Mesodermal cell (in vitro differentiated cells): Measurements from ENCODE around the gene LMO1.
A peak's percentile ranks its signal among the peaks of the same experiment; 100 is the strongest.

Source experiments
- H3K27ac ChIP-seq: 2 replicates; pipeline ENCODE4 v1.7.0; 2013; ENCODE audit warnings: mild to moderate bottlenecking, low read depth, low read length, moderate library complexity; ENCODE audit not compliant: severe bottlenecking
- H3K36me3 ChIP-seq: 2 replicates; pipeline ENCODE4 v1.7.1; 2013; ENCODE audit warnings: mild to moderate bottlenecking, low read length, moderate library complexity; ENCODE audit not compliant: control insufficient read depth, insufficient read depth
- H3K4me1 ChIP-seq: one replicate; pipeline ENCODE4 v1.7.1; 2013; ENCODE audit warnings: mild to moderate bottlenecking, low read length; ENCODE audit not compliant: insufficient read depth, control insufficient read depth, poor library complexity, severe bottlenecking
- H3K4me3 ChIP-seq: 2 replicates; pipeline ENCODE4 v1.7.0; 2013; ENCODE audit warnings: low read length, control low read depth, mild to moderate bottlenecking; ENCODE audit not compliant: insufficient read depth, poor library complexity, severe bottlenecking; ENCODE audit errors: extremely low read depth
- H3K9me3 ChIP-seq: 2 replicates; pipeline ENCODE4 v1.7.1; 2013; ENCODE audit warnings: mild to moderate bottlenecking, low read length, moderate library complexity; ENCODE audit not compliant: control insufficient read depth
- WGBS, 2 experiments: methylation state at CpG; one replicate each; pipeline ENCODE4 v1.1.5; 2013; ENCODE audit warnings: missing lambda C conversion rate in 2 of 2; ENCODE audit not compliant: insufficient coverage in 2 of 2; 5-methylcytosine and 5-hydroxymethylcytosine counted together

Gene LMO1

GRCh38 chr11:8263109-8263768 lies 439 bp downstream of the LMO1 start:
- 0 to 3% methylated on average over 18 to 25 of the region's 53 CpGs for WGBS, 2 experiments
- Histone ChIP-seq H3K9me3 (no peaks in the 10 kb centered on the region), H3K4me3 (peak overlapping the region; percentile 37)

GRCh38 chr11:8262552-8263108 lies 1.0 kb downstream of the LMO1 start:
- H3K27ac ChIP-seq: no peak overlapping the region
- H3K9me3 ChIP-seq: no peaks in the 10 kb centered on the region

More at GRCh38 chr11:8263109-8263768, 439 bp downstream of the LMO1 start:
- Histone ChIP-seq H3K27ac (no peak overlapping the region), H3K36me3 (no peaks in the 10 kb centered on the region), H3K4me1 (no peaks in the 10 kb centered on the region)

GRCh38 chr11:8261921-8262551 lies 1.6 kb downstream of the LMO1 start:
- no peak overlapping the region for H3K27ac ChIP-seq
- no peaks in the 10 kb centered on the region for H3K9me3 ChIP-seq
- no peaks in the 10 kb centered on the region for H3K36me3 ChIP-seq
- no peaks in the 10 kb centered on the region for H3K4me1 ChIP-seq
- peak overlapping the region; percentile 37 for H3K4me3 ChIP-seq
- WGBS, 2 experiments: 34 to 66% methylated on average over 3 to 10 of the region's 12 CpGs

More at GRCh38 chr11:8262552-8263108, 1.0 kb downstream of the LMO1 start:
- Histone ChIP-seq H3K36me3 (no peaks in the 10 kb centered on the region), H3K4me3 (peak overlapping the region; percentile 37), H3K4me1 (no peaks in the 10 kb centered on the region)
- WGBS, 2 experiments: 0 to 2% methylated on average over 52 to 60 of the region's 66 CpGs

GRCh38 chr11:8261291-8261690 lies 2.4 kb downstream of the LMO1 start:
- Histone ChIP-seq H3K9me3 (no peaks in the 10 kb centered on the region), H3K27ac (no peak overlapping the region), H3K4me1 (no peaks in the 10 kb centered on the region), H3K4me3 (no peak overlapping the region), H3K36me3 (no peaks in the 10 kb centered on the region)
- 92 to 94% methylated on average over 2 of the region's 2 CpGs for WGBS, 2 experiments

DNA sequence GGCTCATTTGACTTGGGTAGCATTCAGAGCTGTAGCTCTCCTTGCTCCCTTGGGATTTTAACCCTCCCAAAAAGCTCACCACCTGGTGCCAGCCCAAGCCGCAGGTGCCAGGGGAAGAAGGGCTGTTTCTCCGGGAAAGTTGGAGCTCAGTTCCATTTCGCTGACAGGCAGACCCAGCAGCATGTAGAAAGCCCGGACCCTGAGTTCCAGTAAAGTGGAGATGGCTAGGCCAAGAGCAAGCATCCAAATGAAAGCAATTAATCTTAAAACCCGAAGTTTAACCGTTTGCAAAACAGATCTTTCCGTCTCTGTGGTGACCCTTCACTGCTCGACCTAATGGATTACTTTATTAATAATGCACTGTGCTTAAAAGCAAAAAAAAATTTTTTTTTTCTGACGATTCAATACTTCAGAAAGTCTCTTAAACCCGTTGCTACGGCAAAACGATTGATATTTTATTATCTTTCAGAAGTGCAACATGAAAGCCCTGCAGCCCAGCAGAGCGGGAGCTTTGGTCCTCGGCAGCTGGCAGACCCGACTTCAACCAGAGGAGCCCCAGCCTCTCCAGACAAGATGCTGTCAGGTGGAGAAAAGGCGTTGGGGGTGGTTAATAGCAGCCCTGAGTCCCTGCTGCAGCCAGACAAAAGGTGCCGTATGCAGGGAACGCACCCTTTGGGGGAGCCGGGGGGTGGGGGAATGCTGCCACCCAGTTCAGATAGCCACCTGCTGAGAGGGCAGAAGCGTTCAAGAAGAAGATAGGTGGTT lies 3.3 kb downstream of the LMO1 start:
- no peaks in the 10 kb centered on the region for H3K36me3 ChIP-seq
- H3K4me1 ChIP-seq: no peaks in the 10 kb centered on the region
- H3K9me3 ChIP-seq: no peaks in the 10 kb centered on the region
- H3K27ac ChIP-seq: no peak overlapping the region
- WGBS, 2 experiments: 89 to 92% methylated on average over 14 to 18 of the region's 20 CpGs
- no peak overlapping the region for H3K4me3 ChIP-seq

GRCh38 chr11:8259306-8259959 lies 4.2 kb downstream of the LMO1 start:
- H3K27ac ChIP-seq: no peak overlapping the region
- H3K9me3 ChIP-seq: no peaks in the 10 kb centered on the region
- H3K4me3 ChIP-seq: no peak overlapping the region
- 74 to 85% methylated on average over 8 to 9 of the region's 11 CpGs for WGBS, 2 experiments
- no peaks in the 10 kb centered on the region for H3K36me3 ChIP-seq
- no peaks in the 10 kb centered on the region for H3K4me1 ChIP-seq

DNA sequence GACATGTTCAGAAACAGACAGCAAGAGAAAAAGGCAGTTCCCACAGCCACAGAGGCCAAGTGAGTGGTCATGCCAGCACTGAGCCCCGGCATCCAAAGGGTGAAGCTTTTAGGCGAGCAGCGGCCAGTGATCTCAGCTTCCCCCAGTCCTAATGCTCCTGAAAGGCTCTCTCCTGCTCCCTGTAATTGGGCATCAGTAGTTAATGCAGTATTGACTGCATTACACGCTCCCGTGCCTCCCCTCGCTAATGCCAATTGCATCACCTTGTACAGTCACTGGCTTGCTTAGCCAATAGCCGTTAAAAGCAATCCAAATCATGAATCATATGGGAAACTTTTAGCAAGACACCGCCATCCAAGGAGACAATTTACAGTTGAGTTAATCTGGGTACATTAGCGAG lies 4.9 kb downstream of the LMO1 start:
- no peak overlapping the region for H3K4me3 ChIP-seq
- 87 to 91% methylated on average over 8 to 9 of the region's 9 CpGs for WGBS, 2 experiments
- no peaks in the 10 kb centered on the region for H3K9me3 ChIP-seq
- H3K36me3 ChIP-seq: no peaks in the 10 kb centered on the region
- no peak overlapping the region for H3K27ac ChIP-seq
- no peaks in the 10 kb centered on the region for H3K4me1 ChIP-seq

DNA sequence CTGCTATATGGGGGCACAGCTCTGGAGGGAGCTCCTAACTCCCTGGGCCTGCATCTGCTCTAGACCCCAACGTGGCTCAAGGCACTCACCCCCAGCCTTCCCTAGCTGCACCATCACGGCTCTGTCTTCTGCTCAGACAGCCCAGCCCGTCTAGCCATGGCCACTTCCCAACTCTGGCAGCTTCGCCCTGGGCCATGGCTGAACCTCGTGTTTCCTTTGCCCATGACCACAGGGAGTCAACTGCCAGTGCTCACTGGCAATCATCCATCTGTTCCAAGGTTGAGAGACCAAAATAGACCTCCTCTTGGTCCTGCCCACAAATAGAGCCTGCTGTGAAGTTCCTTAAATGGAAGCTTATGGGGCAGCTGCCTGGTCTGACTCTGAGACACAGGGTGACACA lies 5.4 kb downstream of the LMO1 start:
- Histone ChIP-seq H3K36me3 (no peaks in the 10 kb centered on the region), H3K4me3 (no peak overlapping the region), H3K27ac (no peak overlapping the region), H3K4me1 (no peaks in the 10 kb centered on the region), H3K9me3 (no peaks in the 10 kb centered on the region)
- 79 to 88% methylated on average over 5 of the region's 5 CpGs for WGBS, 2 experiments

DNA sequence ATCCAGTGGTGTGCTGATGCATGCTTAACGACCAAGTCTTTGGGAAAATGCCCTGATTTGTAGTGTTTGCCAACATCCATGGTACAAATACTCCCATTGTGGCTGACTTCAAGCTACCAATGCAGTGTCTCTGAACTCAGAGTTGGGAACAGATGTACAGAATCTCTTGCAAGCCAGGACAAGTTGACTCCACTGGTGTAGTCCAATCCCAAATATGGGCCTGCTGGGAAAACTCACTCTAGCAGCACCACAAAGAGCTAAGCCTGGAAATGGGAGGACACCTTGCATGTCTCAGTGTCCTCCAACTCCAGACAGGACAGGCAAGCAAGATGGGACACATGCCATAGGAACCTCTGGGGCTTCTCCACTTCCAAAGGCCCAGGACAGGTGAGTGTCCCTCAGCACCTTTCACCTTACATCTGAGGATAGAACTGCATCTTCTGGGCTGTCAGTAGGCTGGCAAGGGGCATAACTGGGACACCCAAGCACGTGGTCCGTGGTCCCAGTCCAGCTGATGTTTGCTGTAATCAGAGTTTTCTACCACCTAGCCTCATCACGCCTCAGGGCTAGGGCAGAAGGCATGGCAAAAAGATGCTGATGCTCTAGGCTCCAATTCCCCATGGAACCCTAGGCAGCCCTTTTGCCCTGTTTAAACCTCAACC lies 6.5 kb downstream of the LMO1 start:
- Histone ChIP-seq H3K9me3 (no peaks in the 10 kb centered on the region), H3K36me3 (no peaks in the 10 kb centered on the region), H3K4me3 (no peak overlapping the region), H3K4me1 (no peaks in the 10 kb centered on the region), H3K27ac (no peak overlapping the region)
- 81 to 86% methylated on average over 4 of the region's 4 CpGs for WGBS, 2 experiments
